B cell (primary cell): Measurements from ENCODE around the gene ZMIZ1. TPM values are rescaled to one million over a fixed set of nuclear protein-coding genes. Genes with fewer than 3 reads are reported as not detected.

Experiments used
- ATAC-seq: fragments of 200-7000 bp; cut with Tn5 transposase; one replicate; pipeline ENCODE4 v1.10.0; 2021; ENCODE audit warnings: low read depth, mild to moderate bottlenecking, moderate number of reproducible peaks, moderate library complexity
- CTCF ChIA-PET: fragments of 350-600 bp; sonication (Branson Sonifier 250); formaldehyde crosslinking; loops from one replicate; lab custom pipeline; 2021; ENCODE audit warnings: antibody characterized with exemption, inconsistent platforms; lab: Charles Lee
- POLR2A ChIA-PET: fragments of 350-600 bp; sonication (Branson Sonifier 250); formaldehyde crosslinking; loops from one replicate; lab custom pipeline; 2021; ENCODE audit warnings: antibody characterized with exemption; lab: Charles Lee
- DNase-seq: peaks from one replicate; pipeline ENCODE4 v3.0.0; 2013
- H2AFZ ChIP-seq: 2 replicates; pipeline ENCODE4 v1.6.1; 2012; ENCODE audit warnings: mild to moderate bottlenecking, low read depth, low read length; ENCODE audit not compliant: insufficient read depth, poor library complexity, severe bottlenecking
- H3K27ac ChIP-seq, 2 donors: 1 replicate in 1 of 2; 2 replicates in 1 of 2; pipeline ENCODE4 v1.5.1; 2012 to 2013; ENCODE audit warnings: low read length in 2 of 2, mild to moderate bottlenecking in 2 of 2, moderate library complexity in 1 of 2
- H3K27me3 ChIP-seq, 4 experiments: fragments of 200-600 bp in 1 of 4; sonication (generic) in 1 of 4; replicated peaks in 1 of 4; 1 replicate in 2 of 4; 2 replicates in 2 of 4; pipeline versions ENCODE4 v1.6.1 to v1.7.0; 2013 to 2016; ENCODE audit warnings: low read length in 3 of 4, mild to moderate bottlenecking in 2 of 4, mixed read lengths in 1 of 4, moderate library complexity in 1 of 4; ENCODE audit not compliant: insufficient read depth in 4 of 4, control insufficient read depth in 3 of 4; ENCODE audit errors: control extremely low read depth in 1 of 4
- H3K36me3 ChIP-seq, 2 experiments: replicated peaks in 1 of 2; 1 replicate in 1 of 2; 2 replicates in 1 of 2; pipeline versions ENCODE4 v1.6.1 to v1.7.1; 2013; ENCODE audit warnings: low read length in 1 of 2; ENCODE audit not compliant: insufficient read depth in 2 of 2, control insufficient read depth in 1 of 2; ENCODE audit errors: control extremely low read depth in 1 of 2, extremely low read depth in 1 of 2
- H3K4me1 ChIP-seq, 2 donors: fragments of 200-600 bp in 1 of 2; sonication (generic) in 1 of 2; 1 replicate in 1 of 2; 2 replicates in 1 of 2; pipeline versions ENCODE4 v1.5.1 to v1.6.1; 2013 to 2017; ENCODE audit warnings: low read length in 2 of 2; ENCODE audit not compliant: control insufficient read depth in 2 of 2, insufficient read depth in 2 of 2
- H3K4me2 ChIP-seq: replicated peaks from 2 replicates; pipeline ENCODE3; 2012; ENCODE audit warnings: mild to moderate bottlenecking, low read depth, low read length; ENCODE audit not compliant: poor library complexity, severe bottlenecking
- H3K4me3 ChIP-seq, 5 experiments: fragments of 200-600 bp in 1 of 5; sonication (generic) in 1 of 5; 1 replicate in 3 of 5; 2 replicates in 2 of 5; pipeline versions ENCODE4 v1.5.1 to v1.7.0; 2011 to 2016; ENCODE audit warnings: low read length in 4 of 5, mild to moderate bottlenecking in 4 of 5, low read depth in 2 of 5, control low read depth in 1 of 5, moderate library complexity in 1 of 5; ENCODE audit not compliant: insufficient read depth in 1 of 5; ENCODE audit errors: control extremely low read depth in 1 of 5, extremely low read depth in 1 of 5
- H3K79me2 ChIP-seq: fragments of 200-600 bp; sonication (generic); one replicate; pipeline ENCODE4 v1.6.0; 2016; ENCODE audit warnings: low read length; ENCODE audit not compliant: control insufficient read depth, insufficient read depth
- H3K9ac ChIP-seq: fragments of 200-600 bp; sonication (generic); 2 replicates; pipeline ENCODE4 v1.6.1; 2017; ENCODE audit warnings: mild to moderate bottlenecking, low read length, moderate library complexity
- H3K9me3 ChIP-seq, 3 donors: one replicate each; pipeline versions ENCODE4 v1.6.1 to v1.7.1; 2013; ENCODE audit warnings: low read length in 2 of 3; ENCODE audit not compliant: control insufficient read depth in 2 of 3, insufficient read depth in 1 of 3; ENCODE audit errors: control extremely low read depth in 1 of 3
- H4K20me1 ChIP-seq: 2 replicates; pipeline ENCODE4 v1.6.0; 2012; ENCODE audit warnings: mild to moderate bottlenecking, low read length; ENCODE audit not compliant: insufficient read depth, control insufficient read depth, poor library complexity, severe bottlenecking
- H3K27ac Mint-ChIP-seq: one replicate; pipeline ENCODE4 v1.8.0; 2021; ENCODE audit warnings: mixed read lengths
- H3K27me3 Mint-ChIP-seq: one replicate; pipeline ENCODE4 v1.8.0; 2021; ENCODE audit warnings: mixed read lengths
- H3K4me1 Mint-ChIP-seq: one replicate; pipeline ENCODE4 v1.8.0; 2021; ENCODE audit warnings: mixed read lengths
- H3K4me3 Mint-ChIP-seq: one replicate; pipeline ENCODE4 v1.8.0; 2021; ENCODE audit warnings: mixed read lengths
- H3K9me3 Mint-ChIP-seq: one replicate; pipeline ENCODE4 v1.8.0; 2022; ENCODE audit warnings: mixed read lengths; ENCODE audit not compliant: insufficient read depth
- CTCF ChIP-seq: fragments of 200-600 bp; IDR thresholded peaks from one replicate; pipeline ENCODE4 v1.8.0; 2022; ENCODE audit warnings: antibody characterized with exemption, mild to moderate bottlenecking
- EZH2 ChIP-seq: IDR thresholded peaks from 2 replicates; pipeline ENCODE4 v1.6.1; 2012; ENCODE audit warnings: borderline replicate concordance, low read depth, mild to moderate bottlenecking, moderate library complexity, low read length; ENCODE audit not compliant: insufficient read depth, poor library complexity, severe bottlenecking
- WGBS: methylation state at CpG from one replicate; pipeline ENCODE4 v1.1.5; 2013; ENCODE audit warnings: missing lambda C conversion rate; ENCODE audit not compliant: insufficient coverage; 5-methylcytosine and 5-hydroxymethylcytosine counted together
- intact Hi-C: fragments of 100-400 bp; cut with micrococcal nuclease; formaldehyde crosslinking; loops from one replicate; pipeline ENCODE4 v1.10.0; 2022
- polyA plus RNA-seq: library from polyadenylated mRNA; depleted of rRNA; stranded (reverse); fragments of >200 nt; gene quantifications from 2 replicates; pipeline ENCODE4 v1.2.3, GENCODE V29; 2012
- total RNA-seq, 2 donors: library from RNA; stranded (reverse); fragments of 120-200 nt in 1 of 2; gene quantifications; 1 replicate in 1 of 2; 2 replicates in 1 of 2; pipeline versions ENCODE4 v1.2.3 to v1.2.4, GENCODE V29; 2013 to 2022

The ZMIZ1 gene
- total and polyA plus RNA-seq, 2 donors (not counting 1 experiment from before 2014, with no cell fraction given), result 14.3 to 64.9 TPM

- Mint-ChIP-seq H3K27ac (peak overlapping the region; percentile 78), H3K4me3 (peak overlapping the region; percentile 70), H3K4me1 (peaks cover 88% of the 10 kb centered on the region), H3K9me3 (no peaks in the 10 kb centered on the region), H3K27me3 (no peaks in the 10 kb centered on the region)
- ATAC-seq (no peak), DNase-seq (no peak)
- Histone ChIP-seq H3K27me3 (no peaks in the 10 kb centered on the region), H2AFZ (no peak overlapping the region), H4K20me1 (peaks cover 11% of the 10 kb centered on the region), H3K4me1 (peaks cover 63 to 79% of the 10 kb centered on the region in 2 donors), H3K4me2 (peak overlapping the region; percentile 45), H3K9me3 (no peaks in the 10 kb centered on the region), H3K9ac (no peak overlapping the region), H3K79me2 (peaks cover 100% of the 10 kb centered on the region), H3K27ac (peak overlapping the region; percentile 13 to 24), H3K4me3 (no peak overlapping the region), H3K36me3 (peaks cover 0 to 3% of the 10 kb centered on the region in 2 experiments)
- POLR2A ChIA-PET, result interaction anchor here (0.9 kb wide), 1 partner anchor 11 kb away, joined by 3 read pairs; no protein-coding TSS in a partner anchor
- WGBS, result 70% methylated on average over 13 of the region's 18 CpGs
- intact Hi-C loops, result no loop called here
- TF ChIP-seq EZH2 (no peak), CTCF (no peak)
- CTCF ChIA-PET, result interaction anchor here (0.6 to 1.9 kb wide), 3 partner anchors 26 to 1217 kb away, joined by 3 to 4 read pairs (median 4); no protein-coding TSS in a partner anchor
Measured at GRCh38 chr10:79254333-79255006, 185.7 kb downstream of the ZMIZ1 start.

- Mint-ChIP-seq H3K27me3 (no peaks in the 10 kb centered on the region), H3K27ac (peak overlapping the region; percentile 78), H3K4me3 (peak overlapping the region; percentile 70), H3K4me1 (peaks cover 87% of the 10 kb centered on the region), H3K9me3 (no peaks in the 10 kb centered on the region)
- no peaks in the 10 kb centered on the region for H3K27me3 ChIP-seq
- H3K9me3 ChIP-seq, result no peaks in the 10 kb centered on the region
- intact Hi-C loops, result no loop called here
- DNase-seq (peak; percentile 65), ATAC-seq (peak; percentile 39)
- H3K4me2 ChIP-seq, result peak overlapping the region; percentile 45
- no peak overlapping the region for H2AFZ ChIP-seq
- no peak for TF ChIP-seq CTCF
- no peak for TF ChIP-seq EZH2
- ChIA-PET CTCF (interaction anchor here (1.9 kb wide), 1 partner anchor 120 kb away, joined by 4 read pairs; no protein-coding TSS in a partner anchor), POLR2A (no interaction called here)
- peaks cover 57 to 74% of the 10 kb centered on the region in 2 donors for H3K4me1 ChIP-seq
- peak overlapping the region; percentile 11 to 24 for H3K27ac ChIP-seq
- peaks cover 11% of the 10 kb centered on the region for H4K20me1 ChIP-seq
- H3K9ac ChIP-seq, result no peak overlapping the region
- peaks cover 0 to 3% of the 10 kb centered on the region in 2 experiments for H3K36me3 ChIP-seq
- no peak overlapping the region for H3K4me3 ChIP-seq
- H3K79me2 ChIP-seq, result peaks cover 100% of the 10 kb centered on the region
- WGBS, result 52% methylated on average over 9 of the region's 10 CpGs
Measured at GRCh38 chr10:79255007-79255507, 186.3 kb downstream of the ZMIZ1 start.
